Lower lobe of right lung (tissue), 2 donors: Measurements from ENCODE around the gene AHI1. TPM values are rescaled to one million over a fixed set of nuclear protein-coding genes. Genes with fewer than 3 reads are reported as not detected.

Experiments used
- ATAC-seq, 2 donors: fragments of 200-7000 bp; cut with Tn5 transposase; one replicate each; pipeline ENCODE4 v1.9.1; 2020 to 2022; ENCODE audit warnings: mild to moderate bottlenecking in 2 of 2, moderate library complexity in 2 of 2
- DNase-seq: peaks from one replicate; pipeline ENCODE4 v3.0.0-alpha.2; 2020
- H3K27ac ChIP-seq: fragments of 200-600 bp; one replicate; pipeline ENCODE4 v1.8.0; 2022
- H3K27me3 ChIP-seq: fragments of 200-600 bp; one replicate; pipeline ENCODE4 v1.8.0; 2022; ENCODE audit warnings: low read depth
- H3K36me3 ChIP-seq: fragments of 200-600 bp; one replicate; pipeline ENCODE4 v1.8.0; 2022; ENCODE audit warnings: mild to moderate bottlenecking
- H3K4me1 ChIP-seq: fragments of 200-600 bp; one replicate; pipeline ENCODE4 v1.8.0; 2022
- H3K4me3 ChIP-seq: fragments of 200-600 bp; one replicate; pipeline ENCODE4 v1.8.0; 2022; ENCODE audit warnings: mild to moderate bottlenecking
- H3K9me3 ChIP-seq: fragments of 200-600 bp; one replicate; pipeline ENCODE4 v1.8.0; 2022
- CTCF ChIP-seq: fragments of 200-600 bp; IDR thresholded peaks from one replicate; pipeline ENCODE4 v1.8.0; 2022; ENCODE audit warnings: antibody characterized with exemption, mild to moderate bottlenecking
- intact Hi-C: fragments of 100-400 bp; cut with DNase I; formaldehyde crosslinking; loops from one replicate; pipeline ENCODE4 v1.11.0; 2022
- total RNA-seq: library from RNA; stranded (reverse); fragmentation: NEBNext Ultra II Directional; extraction: Animal tissue kit (Norgen Biotek cat#: 25700); gene quantifications from one replicate; pipeline ENCODE4 v1.2.1, GENCODE V29; 2021
- donor health status: DM: no; HTN: yes; CAD: no; lungs with severe emphysema.

AHI1 gene
- total RNA-seq, 1 donor from 2014 or later, result 31.7 TPM

- ATAC-seq (peak in 1 of 2 donors; percentile 29), DNase-seq (no peak)
- Histone ChIP-seq H3K27ac (no peak overlapping the region), H3K36me3 (peaks cover 39% of the 10 kb centered on the region), H3K27me3 (no peaks in the 10 kb centered on the region), H3K4me1 (no peaks in the 10 kb centered on the region), H3K9me3 (no peaks in the 10 kb centered on the region), H3K4me3 (no peak overlapping the region)
- intact Hi-C loops, result no loop called here
- TF ChIP-seq CTCF, result peak; percentile 65
These were observed 45.8 kb downstream of the AHI1 start for GRCh38 chr6:135451617-135452190.

- Histone ChIP-seq H3K4me3 (no peak overlapping the region), H3K27me3 (no peaks in the 10 kb centered on the region), H3K36me3 (peaks cover 48% of the 10 kb centered on the region), H3K4me1 (no peaks in the 10 kb centered on the region), H3K9me3 (no peaks in the 10 kb centered on the region), H3K27ac (no peak overlapping the region)
- DNase-seq, result no peak
- no peak for ATAC-seq
- intact Hi-C loops, result no loop called here
- TF ChIP-seq CTCF, result no peak
These were observed 48.3 kb downstream of the AHI1 start for GRCh38 chr6:135449246-135449645.

DNA sequence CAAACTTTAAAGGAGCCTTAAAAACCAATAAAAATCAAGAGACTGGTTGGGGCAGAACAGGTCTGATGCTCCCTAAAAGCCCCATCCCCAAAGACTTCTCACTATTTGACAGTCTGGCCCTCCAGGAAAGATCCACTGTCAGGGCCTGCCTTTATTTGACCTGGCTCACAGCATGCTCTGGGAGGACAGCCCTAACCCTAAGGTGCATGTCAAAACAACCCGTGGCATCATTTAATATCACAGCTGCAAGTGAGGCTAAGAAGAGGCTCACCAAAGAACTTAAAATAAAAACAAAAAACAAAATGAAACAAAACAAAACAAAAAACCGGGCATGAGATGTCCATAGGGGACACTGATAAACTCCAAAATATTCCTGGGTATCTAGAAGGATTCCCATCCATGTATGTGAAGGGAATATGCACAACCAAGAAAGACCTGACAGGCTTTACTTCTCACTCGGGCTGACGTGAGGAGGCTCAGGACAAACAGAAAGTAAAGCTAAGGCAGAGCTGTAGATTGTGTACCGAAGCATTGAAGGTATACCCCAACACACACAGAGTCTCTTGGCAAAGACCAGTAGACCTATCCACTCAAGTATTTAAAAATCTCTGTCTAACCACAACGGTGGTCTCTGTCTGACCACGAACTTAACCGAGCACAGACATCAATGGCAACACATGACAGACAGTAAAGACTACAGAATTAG lies 57.3 kb downstream of the AHI1 start:
- intact Hi-C loops, result no loop called here
- H3K36me3 ChIP-seq, result peaks cover 66% of the 10 kb centered on the region
- H3K9me3 ChIP-seq, result no peaks in the 10 kb centered on the region
- no peak for TF ChIP-seq CTCF
- H3K27ac ChIP-seq, result no peak overlapping the region
- no peaks in the 10 kb centered on the region for H3K4me1 ChIP-seq
- DNase-seq (no peak), ATAC-seq (peak in 1 of 2 donors; percentile 41)
- no peaks in the 10 kb centered on the region for H3K27me3 ChIP-seq
- H3K4me3 ChIP-seq, result no peak overlapping the region

GRCh38 chr6:135439549-135439948 lies 58.0 kb downstream of the AHI1 start:
- DNase-seq, result no peak
- H3K27ac ChIP-seq, result no peak overlapping the region
- no peak for ATAC-seq
- intact Hi-C loops, result no loop called here
- H3K36me3 ChIP-seq, result peaks cover 67% of the 10 kb centered on the region
- H3K27me3 ChIP-seq, result no peaks in the 10 kb centered on the region
- TF ChIP-seq CTCF, result no peak
- no peak overlapping the region for H3K4me3 ChIP-seq
- H3K4me1 ChIP-seq, result no peaks in the 10 kb centered on the region
- no peaks in the 10 kb centered on the region for H3K9me3 ChIP-seq

GRCh38 chr6:135438907-135439535 lies 58.5 kb downstream of the AHI1 start:
- Histone ChIP-seq H3K27ac (no peak overlapping the region), H3K36me3 (peaks cover 62% of the 10 kb centered on the region), H3K4me3 (no peak overlapping the region), H3K27me3 (no peaks in the 10 kb centered on the region), H3K4me1 (no peaks in the 10 kb centered on the region), H3K9me3 (no peaks in the 10 kb centered on the region)
- intact Hi-C loops, result no loop called here
- DNase-seq (no peak), ATAC-seq (no peak)
- TF ChIP-seq CTCF, result no peak
